Measurements from ENCODE around the gene ANO1. TPM values are rescaled to one million over a fixed set of nuclear protein-coding genes. Genes with fewer than 3 reads are reported as not detected.

Gene ANO1
- total and polyA plus RNA-seq, 4 donors, result 7.8 to 64.8 (median 32.2) TPM

GRCh38 chr11:70220136-70220535 is 142.0 kb downstream of the ANO1 start (continued):
- TF ChIP-seq MAX (IDR thresholded peaks at IDR 0.05) (peak; percentile 49), ATF3 (IDR thresholded peaks at IDR 0.05) (peak; percentile 18), SP1 (IDR thresholded peaks at IDR 0.05) (peak; percentile 39), EGR1 (IDR thresholded peaks at IDR 0.05; ENCODE audit: low read depth in 2 of 2) (no peak), CTCF (IDR thresholded peaks at IDR 0.05; ENCODE audit: low read depth, low read length, missing input control) (no peak), YY1 (IDR thresholded peaks at IDR 0.05) (peak; percentile 53), FOXA1 (IDR thresholded peaks at IDR 0.05) (peak; percentile 39), JUND (IDR thresholded peaks at IDR 0.05) (peak in 1 of 2 donors; percentile 19), NR2F2 (IDR thresholded peaks at IDR 0.05) (no peak)

- Histone ChIP-seq H3K27me3 (ENCODE audit: control insufficient read depth in 4 of 4, insufficient read depth in 4 of 4, low read length in 3 of 4) (no peaks in the 10 kb centered on the region), H3K27ac (ENCODE audit: low read depth in 1 of 2, low read length in 2 of 2) (no peak overlapping the region), H3K4me3 (ENCODE audit: low read depth in 1 of 3, low read length in 3 of 3) (no peak overlapping the region), H3K9me3 (ENCODE audit: control insufficient read depth in 4 of 4, low read length in 3 of 4) (no peaks in the 10 kb centered on the region), H3K36me3 (ENCODE audit: control insufficient read depth in 4 of 4, insufficient read depth in 3 of 4, low read depth in 1 of 4, low read length in 3 of 4) (no peaks in the 10 kb centered on the region), H3K9ac (ENCODE audit: low read depth in 1 of 2, low read length in 2 of 2) (no peak overlapping the region), H3K4me1 (ENCODE audit: control insufficient read depth in 4 of 4, insufficient read depth in 4 of 4, low read length in 3 of 4) (no peaks in the 10 kb centered on the region)
- WGBS, result 94% methylated on average over 1 of the region's 1 CpG
- TF ChIP-seq TAF1 (conservative IDR thresholded peaks at IDR 0.05) (no peak), RXRA (IDR thresholded peaks at IDR 0.05) (no peak), MAX (IDR thresholded peaks at IDR 0.05) (no peak), GABPA (IDR thresholded peaks at IDR 0.05 in 1 of 2, conservative IDR thresholded peaks at IDR 0.05 in 1 of 2) (no peak), CTCF (IDR thresholded peaks at IDR 0.05; ENCODE audit: low read depth, low read length, missing input control) (no peak), FOXA1 (IDR thresholded peaks at IDR 0.05) (no peak), REST (IDR thresholded peaks at IDR 0.05) (no peak), YY1 (IDR thresholded peaks at IDR 0.05) (no peak), JUND (IDR thresholded peaks at IDR 0.05) (no peak), SP1 (IDR thresholded peaks at IDR 0.05) (no peak), HNF4A (conservative IDR thresholded peaks at IDR 0.05) (no peak), NR2F2 (IDR thresholded peaks at IDR 0.05) (no peak), ZBTB33 (IDR thresholded peaks at IDR 0.05) (no peak), EGR1 (IDR thresholded peaks at IDR 0.05; ENCODE audit: low read depth in 2 of 2) (no peak), HNF4G (IDR thresholded peaks at IDR 0.05) (no peak), FOXA2 (IDR thresholded peaks at IDR 0.05) (no peak), ATF3 (IDR thresholded peaks at IDR 0.05) (no peak), RAD21 (IDR thresholded peaks at IDR 0.05) (no peak)
- no peak for DNase-seq (ENCODE audit: low spot score)
These were observed 142.8 kb downstream of the ANO1 start for GRCh38 chr11:70220920-70221319.

Measured in liver (tissue), 9 donors.